ENCODE measurements around the gene PTPRU. TPM values are rescaled to one million over a fixed set of nuclear protein-coding genes. Genes with fewer than 3 reads are reported as not detected.
"Not testable (repeated sequence)": the region's sequence is repeated elsewhere in the genome, so short reads cannot be mapped to it uniquely, and the experiment has no call there.

The PTPRU gene
- total RNA-seq, 1 donor from 2014 or later = 22.1 TPM

DNA sequence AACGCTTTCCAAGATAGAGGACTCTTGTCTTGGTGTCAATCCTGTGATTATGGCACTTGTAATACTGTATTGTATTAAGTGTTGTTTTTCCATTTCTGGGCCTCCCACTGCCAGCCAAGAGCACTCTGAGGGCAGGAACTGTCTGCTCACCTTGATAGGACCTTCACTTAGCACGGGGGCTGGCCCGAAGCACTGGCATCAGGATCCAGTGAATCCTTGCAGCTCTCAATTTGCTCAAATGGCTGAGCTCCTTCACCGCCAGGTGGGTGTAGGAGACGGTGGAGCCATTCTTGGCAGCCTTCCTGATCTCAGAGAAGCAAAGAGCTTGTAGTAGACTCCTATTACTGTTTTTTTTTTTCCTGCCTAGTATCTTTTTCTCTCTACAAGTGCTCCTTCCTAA, 23.3 kb upstream of the PTPRU start:
- intact Hi-C loops (cut with DNase I) = no loop called here
- ATAC-seq (ENCODE audit: poor library complexity) (no peak), DNase-seq (no peak)

DNA sequence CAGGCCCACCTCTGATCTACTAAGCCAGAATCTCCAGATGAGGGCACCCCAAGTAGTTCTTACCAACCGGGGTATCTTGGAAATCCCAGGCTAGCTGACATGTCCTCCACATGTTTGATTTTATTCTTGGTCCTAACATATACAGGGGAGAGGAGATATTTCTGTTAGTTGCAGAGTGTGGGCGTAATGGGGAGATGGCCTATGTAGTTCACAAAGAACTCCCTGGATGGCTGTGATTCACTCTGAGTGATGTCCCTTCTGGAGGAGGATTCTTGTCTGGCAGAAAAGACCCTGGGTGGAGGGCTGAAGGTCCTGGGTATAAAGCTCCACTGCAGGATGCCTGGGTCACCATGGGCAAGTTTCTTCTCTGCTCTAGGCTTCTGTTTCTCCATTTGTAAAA, 18.7 kb upstream of the PTPRU start:
- intact Hi-C loops (cut with DNase I) = no loop called here
- no peak for DNase-seq
- ATAC-seq (ENCODE audit: poor library complexity) = no peak

DNA sequence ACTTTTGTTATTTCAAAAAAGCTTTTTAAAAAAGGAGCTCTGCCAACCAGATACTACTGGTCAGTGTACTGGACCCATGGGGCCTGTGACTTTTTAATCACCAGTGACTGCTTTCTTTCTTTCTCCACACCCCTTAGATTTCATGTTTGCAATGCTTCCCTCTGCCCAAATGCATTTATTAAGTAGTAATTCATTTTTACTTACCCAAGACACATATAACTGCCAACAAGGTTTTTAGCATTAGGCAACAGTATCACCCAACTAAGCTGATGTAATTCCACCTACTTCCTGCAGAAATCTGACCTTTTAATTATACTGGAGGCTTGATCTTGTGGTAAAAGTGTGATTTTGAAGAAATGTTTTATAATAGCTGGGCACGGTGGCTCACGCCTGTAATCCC, 18.1 kb upstream of the PTPRU start:
- ATAC-seq (ENCODE audit: poor library complexity) = no peak
- intact Hi-C loops (cut with DNase I) = no loop called here
- DNase-seq = no peak

DNA sequence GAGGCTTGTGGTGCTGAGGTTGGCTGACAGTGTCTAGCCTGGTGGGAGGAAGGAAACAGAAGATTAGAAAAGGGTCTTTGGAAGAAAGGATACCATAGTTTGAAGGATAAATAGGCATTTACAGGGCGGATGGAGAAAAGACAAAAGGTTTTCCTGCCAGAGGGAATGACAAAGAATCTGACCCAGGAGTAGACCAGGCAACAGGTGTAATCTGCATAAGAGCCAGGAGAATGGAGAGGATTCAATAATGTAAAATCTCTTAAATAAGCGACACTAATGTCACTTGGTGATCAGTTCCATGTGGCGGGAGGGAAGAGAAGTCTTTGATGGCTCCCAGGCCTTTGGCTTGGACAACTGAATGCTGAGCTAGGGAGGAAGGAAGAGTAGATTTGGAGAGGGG, 15.0 kb upstream of the PTPRU start:
- no peak for ATAC-seq (ENCODE audit: poor library complexity)
- intact Hi-C loops (cut with DNase I) = no loop called here

DNA sequence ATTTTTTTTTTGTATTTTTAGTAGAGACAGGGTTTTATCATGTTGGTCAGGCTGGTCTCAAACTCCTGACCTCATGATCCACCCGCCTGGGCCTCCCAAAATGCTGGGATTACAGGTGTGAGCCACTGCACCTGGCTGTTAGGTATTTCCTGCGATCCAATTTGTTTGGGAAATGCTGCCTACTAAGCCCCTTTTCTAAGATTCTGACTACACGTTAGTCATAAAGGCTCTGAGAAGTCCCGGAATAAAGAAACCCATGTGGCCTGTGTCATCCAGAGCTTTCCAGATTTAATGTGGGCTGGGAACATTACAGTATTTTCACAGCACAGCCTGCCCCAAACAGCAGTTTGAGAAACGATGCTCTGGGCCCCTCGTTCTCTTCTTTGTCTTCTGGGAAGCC, 14.1 kb upstream of the PTPRU start:
- DNase-seq; ATAC-seq (ENCODE audit: poor library complexity); intact Hi-C loops (cut with DNase I): not testable (repeated sequence)

More for the DNA sequence above, 15.0 kb upstream of the PTPRU start:
- no peak for DNase-seq

DNA sequence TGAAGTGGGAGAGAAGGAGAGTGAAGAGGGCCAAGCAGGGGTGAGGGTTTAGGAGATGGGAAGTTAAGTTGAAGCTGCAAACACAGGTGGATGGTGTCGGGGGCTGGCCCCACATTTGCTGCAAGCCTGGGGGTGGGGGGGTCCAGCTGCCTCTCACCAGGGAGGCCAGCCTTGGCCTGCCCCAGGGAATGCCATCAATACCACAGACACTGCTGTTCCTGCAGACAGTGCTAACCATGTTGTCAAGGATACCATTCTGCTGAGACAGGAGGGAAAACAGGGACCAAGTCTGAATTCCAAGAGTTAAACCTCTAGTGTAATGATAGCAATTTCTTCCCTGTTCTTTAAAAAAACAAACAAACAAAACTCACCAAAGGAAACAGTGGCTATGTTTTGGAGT, 13.6 kb upstream of the PTPRU start:
- DNase-seq = no peak
- no peak for ATAC-seq (ENCODE audit: poor library complexity)
- intact Hi-C loops (cut with DNase I) = no loop called here

DNA sequence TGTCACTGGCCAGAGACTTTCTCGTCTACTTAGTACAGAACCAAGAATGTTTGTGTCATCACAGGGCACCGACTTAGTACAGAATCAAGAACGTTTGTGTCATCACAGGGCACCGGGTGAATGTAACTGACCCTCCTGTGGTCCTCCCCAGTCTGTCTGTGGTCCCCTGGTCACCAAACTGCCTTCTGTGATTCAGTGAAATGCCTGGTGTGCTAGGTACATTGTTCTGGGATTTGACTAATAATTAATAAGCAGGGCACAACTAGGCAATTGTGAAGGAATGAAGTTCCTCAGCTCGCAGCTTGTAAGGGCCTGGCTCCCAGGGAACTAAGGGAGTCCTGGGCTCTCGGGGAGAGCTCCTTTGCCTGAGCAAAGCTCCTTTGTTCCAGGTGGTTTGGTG, 12.8 kb upstream of the PTPRU start:
- DNase-seq (no peak), ATAC-seq (ENCODE audit: poor library complexity) (no peak)
- intact Hi-C loops (cut with DNase I) = no loop called here

DNA sequence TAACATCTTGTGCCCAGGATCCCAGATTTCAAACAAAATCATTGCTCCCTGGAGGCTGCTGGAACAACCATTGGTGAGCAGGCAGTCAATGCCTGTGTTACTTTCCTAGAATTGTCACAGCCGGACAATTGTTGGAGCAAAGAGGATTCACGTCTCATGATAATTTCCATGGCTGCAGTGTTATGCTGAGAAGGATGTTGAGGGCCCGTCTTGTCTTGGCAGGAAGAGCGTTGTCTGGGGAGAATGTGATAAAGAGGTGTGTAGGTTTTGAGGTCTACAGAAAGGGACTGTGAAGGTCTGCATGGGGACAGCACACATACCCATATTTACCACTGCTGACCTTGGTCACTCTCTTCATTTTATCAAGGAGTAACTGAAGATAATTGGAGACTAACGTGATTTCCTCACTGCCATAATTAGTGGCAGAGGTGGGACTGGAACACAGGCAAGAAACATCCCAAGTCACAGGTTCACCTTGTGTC, 11.9 kb upstream of the PTPRU start:
- ATAC-seq (ENCODE audit: poor library complexity) (no peak), DNase-seq (no peak)
- intact Hi-C loops (cut with DNase I) = no loop called here

DNA sequence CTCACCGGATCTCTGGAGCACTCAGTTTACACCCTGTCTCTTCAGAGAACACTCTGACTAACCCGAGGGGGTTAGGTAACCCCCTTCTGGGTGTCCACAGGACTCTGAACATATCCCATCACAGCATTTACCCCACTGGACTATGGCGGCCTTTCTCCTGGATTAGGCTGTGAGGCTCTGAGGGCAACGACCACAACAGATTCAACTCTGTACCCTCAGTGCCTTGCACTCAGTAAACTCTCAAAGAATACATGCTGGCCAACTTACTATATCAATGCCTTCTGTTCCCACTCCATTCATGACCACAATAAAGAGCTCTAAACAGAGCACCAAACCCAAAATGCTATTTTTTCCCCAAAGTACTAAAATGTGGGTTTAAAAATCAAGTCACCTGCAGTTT, 11.0 kb upstream of the PTPRU start:
- no peak for DNase-seq

DNA sequence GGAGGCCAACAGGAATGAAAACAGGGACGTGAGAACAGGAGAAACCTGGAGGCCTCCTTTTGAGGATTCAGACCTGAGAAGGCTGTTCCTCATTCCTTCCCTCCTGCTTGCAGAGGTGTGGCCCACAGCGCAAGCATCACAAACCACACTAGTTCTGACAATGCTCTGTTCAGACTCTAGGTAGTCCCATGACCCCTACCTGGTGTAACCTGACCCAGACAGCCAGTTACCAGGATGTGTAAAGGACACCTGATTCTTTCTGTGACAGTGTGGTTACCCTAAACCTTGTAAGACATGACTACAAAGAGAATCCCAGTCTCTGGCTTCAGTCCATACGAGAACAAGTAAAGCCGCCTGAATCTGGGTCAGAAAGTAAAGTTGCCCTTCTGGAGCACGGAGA, 8.8 kb upstream of the PTPRU start:
- DNase-seq = no peak

More for the DNA sequence above, 11.0 kb upstream of the PTPRU start:
- no peak for ATAC-seq (ENCODE audit: poor library complexity)
- intact Hi-C loops (cut with DNase I) = no loop called here

DNA sequence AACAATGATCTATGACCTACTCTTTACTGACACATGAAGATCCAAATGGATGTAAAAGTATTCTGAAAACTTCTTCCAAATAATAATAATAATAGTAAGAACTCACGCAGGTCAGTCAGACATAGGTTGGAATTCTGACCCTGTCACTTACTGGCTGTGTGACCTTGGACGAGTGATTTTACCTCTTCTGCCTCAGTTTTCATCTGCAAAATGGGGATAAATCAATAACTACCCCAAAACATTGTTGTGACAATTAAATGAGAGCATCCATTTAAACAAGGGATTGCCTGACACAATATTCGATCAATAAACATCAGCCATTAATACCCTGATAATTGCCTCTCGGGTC, 6.1 kb upstream of the PTPRU start:
- intact Hi-C loops (cut with DNase I) = loop anchor here (10.0 kb wide), 1 partner anchor 625 kb away; no protein-coding TSS in a partner anchor
- DNase-seq = no peak

More for the DNA sequence above, 8.8 kb upstream of the PTPRU start:
- intact Hi-C loops (cut with DNase I) = no loop called here
- no peak for ATAC-seq (ENCODE audit: poor library complexity)

DNA sequence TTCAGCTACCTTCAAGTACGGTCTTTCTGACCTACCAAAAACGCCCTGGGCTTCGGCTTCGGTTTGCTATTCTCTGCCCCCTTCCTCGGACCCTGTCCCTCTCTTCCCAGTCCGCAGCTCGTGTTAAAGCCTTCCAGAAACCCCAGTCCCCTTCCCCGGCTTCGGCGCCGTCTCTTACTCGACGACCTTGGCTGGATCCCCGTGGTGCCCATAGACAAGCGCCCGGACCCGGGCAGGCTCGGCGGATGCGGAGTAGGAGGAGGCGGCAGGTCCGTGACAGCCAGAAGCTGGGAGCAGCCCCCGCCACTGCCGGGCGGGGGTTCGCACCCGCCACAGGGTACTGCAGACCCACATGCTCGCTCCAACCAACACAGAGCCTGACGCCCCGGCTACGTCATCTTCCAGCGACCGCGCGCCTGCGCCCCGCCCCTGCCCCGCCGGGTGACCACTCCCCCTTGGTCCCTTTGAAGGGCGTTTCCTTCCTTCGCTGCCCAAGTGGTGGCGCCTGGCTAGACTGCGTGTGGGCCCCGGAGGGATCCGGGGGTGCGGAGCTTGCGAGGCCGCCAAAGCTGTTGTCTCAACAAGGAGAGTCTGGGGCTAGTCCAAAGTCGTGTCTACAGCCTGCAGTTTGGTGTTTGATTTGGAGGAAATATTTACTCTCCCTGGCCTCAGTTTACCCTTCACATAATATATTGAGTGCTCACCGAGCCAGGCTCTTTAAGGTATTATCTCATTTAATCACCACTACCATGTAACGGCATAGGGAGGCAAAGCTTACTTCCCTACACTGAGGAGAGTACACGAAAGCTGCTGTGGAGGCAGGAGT, 5.6 kb upstream of the PTPRU start, which contains the start of gene MECR:
TSS of gene MECR (minus strand) at position 382 of the 826 bp plus-strand sequence. CDS start at position 354, 28 bp downstream.
- peak; percentile 98 for ATAC-seq (ENCODE audit: poor library complexity)

More for the DNA sequence above, 6.1 kb upstream of the PTPRU start:
- ATAC-seq (ENCODE audit: poor library complexity) = no peak

DNA sequence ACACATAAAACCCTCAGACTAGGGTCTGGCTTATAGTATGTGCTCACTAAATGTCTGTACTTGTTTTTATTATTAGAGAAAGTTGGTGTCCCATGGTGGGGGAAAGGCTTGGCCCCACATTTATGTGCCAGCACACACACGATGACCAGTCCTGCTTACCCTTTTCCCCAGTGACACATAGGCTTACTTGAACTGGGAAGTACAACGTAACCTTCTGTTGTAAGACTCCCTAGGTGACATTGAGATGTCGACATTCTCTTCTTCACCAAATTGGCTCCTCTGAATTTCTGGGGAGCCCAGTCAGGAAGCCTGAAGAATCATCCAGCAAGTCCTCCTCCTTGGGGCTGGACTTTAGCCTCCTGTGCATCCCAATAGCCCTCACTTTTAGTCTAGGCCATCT, 3.9 kb upstream of the PTPRU start:
- intact Hi-C loops (cut with DNase I) = loop anchor here (10.0 kb wide), 1 partner anchor 622 kb away; no protein-coding TSS in a partner anchor
- no peak for ATAC-seq (ENCODE audit: poor library complexity)
- DNase-seq = no peak

More for the DNA sequence above, 5.6 kb upstream of the PTPRU start, which contains the start of gene MECR:
- peak; percentile 96 for DNase-seq
- intact Hi-C loops (cut with DNase I) = loop anchor here (10.0 kb wide), 1 partner anchor 624 kb away; no protein-coding TSS in a partner anchor

DNA sequence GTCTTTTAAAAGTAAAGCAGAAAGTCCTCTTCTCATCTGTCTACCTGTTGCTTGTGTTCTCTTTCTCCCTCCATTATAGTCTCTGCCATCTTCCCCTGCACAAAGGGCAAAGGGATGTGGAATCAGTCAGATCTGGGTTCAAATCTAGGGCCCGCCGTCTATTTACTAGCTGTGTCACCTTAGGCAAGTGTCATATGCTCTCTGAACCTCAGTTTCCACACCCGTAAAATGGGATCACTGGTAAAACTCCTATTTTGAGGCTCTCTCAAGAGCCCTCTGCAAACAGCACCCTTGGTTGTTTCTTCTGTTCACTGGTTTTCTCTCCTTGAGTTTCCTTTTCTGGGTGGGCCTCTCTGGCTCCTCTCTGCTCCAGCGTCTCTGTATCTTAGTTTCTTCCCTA, 2.6 kb upstream of the PTPRU start:
- ATAC-seq (ENCODE audit: poor library complexity) = no peak
- intact Hi-C loops (cut with DNase I) = loop anchor here (10.0 kb wide), 1 partner anchor 621 kb away; no protein-coding TSS in a partner anchor
- DNase-seq = no peak

DNA sequence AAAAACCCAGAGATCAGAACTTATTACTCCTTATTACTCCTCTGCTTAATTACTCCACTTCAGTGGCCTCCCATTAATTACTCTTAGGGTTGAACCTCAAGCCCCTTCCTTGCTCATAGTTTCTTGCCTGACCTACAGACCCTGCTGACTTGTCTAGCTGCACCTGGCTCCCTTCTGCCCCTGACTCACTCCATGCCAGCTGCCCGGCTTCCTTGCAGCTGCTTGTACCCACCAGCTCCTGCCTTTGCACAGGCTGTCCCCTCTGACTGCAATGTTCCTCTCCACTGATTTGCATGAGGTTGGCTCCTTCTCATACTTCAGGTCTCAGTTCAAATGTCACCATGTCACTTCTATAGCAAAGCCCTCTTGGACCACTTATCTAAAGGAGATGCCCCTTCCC, 1.9 kb upstream of the PTPRU start:
- intact Hi-C loops (cut with DNase I) = loop anchor here (10.0 kb wide), 1 partner anchor 620 kb away; no protein-coding TSS in a partner anchor
- ATAC-seq (ENCODE audit: poor library complexity) = no peak
- no peak for DNase-seq

DNA sequence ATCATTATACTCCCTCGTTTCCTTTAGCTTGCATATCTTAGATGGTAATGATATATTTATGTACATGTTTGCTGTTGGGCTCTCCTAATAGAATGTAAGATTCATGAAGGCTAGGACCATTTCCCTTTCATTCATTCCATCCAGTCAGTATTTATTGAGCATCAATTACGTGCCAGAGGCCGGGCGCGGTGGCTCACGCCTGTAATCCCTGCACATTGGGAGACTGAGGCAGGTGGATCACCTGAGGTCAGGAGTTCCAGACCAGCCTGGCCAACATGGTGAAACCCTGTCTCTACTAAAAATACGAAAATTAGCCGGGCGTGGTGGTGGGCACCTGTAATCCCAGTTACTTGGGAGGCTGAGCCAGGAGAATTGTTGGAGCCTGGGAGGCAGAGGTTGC, 1.4 kb upstream of the PTPRU start:
- DNase-seq; ATAC-seq (ENCODE audit: poor library complexity): not testable (repeated sequence)
- intact Hi-C loops (cut with DNase I) = loop anchor here (5.0 to 10.0 kb wide), 3 partner anchors 620 to 1472 kb away; no protein-coding TSS in a partner anchor

DNA sequence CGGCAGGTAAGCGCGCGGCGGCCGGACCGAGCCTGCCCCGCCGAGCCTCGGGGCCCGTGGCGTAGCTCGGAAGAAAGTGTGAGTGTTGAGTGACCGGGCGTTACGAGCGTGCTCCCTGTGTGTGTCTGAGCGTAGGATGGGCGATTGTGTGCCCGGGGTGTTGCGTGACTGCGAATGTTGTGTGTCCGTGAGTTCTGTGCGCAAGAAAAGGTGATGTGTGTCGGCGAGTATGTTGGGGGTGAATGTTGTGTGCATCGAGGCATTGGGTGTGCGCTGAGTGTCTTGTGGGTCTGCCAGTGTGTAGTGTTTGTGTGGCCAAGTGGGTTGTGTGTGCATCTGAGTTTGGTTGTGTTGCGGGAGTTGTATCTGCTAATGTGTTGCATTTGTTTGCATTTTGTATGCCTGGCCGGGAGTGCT, 398 bp downstream of the PTPRU start:
- DNase-seq (no peak), ATAC-seq (ENCODE audit: poor library complexity) (no peak)
- intact Hi-C loops (cut with DNase I) = loop anchor here (5.0 to 10.0 kb wide), 3 partner anchors 618 to 1471 kb away; no protein-coding TSS in a partner anchor

DNA sequence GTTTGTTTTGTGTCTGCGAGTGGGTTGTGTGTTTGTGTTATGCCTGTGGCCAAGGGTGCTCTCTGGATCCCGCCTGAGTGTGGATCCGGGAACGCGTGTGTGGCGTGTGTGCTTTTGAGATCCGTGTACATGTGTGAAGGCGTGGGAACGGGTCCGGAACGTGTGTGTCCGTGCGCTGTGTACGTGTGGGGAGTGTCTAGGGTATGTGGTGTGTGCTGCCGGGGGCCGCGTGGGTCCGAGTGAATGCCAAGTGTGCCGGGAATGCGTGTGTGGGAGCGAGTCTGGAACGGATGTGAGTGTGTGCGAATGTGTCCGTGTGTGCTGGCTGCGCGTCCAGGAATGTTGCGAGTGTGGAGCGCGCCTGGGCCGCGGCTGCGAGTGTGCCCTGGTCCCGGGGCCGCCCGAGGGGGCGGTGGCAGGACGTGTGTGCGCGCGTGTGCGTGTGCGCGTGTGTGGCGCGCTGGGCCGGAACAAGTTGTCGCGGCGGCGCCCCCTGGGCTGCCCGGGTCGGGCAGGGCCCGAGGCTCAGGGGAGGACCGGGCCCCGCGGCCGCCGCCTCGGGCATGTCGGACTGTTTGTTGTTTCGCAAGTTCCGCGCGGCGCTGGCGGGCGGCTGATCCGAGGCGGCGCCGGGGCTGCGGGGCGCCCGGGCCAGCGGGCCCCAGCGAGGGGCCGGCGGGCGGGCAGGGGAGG, 953 bp downstream of the PTPRU start:
- intact Hi-C loops (cut with DNase I) = loop anchor here (5.0 to 10.0 kb wide), 3 partner anchors 618 to 1470 kb away; no protein-coding TSS in a partner anchor
- peak; percentile 65 for DNase-seq
- peak; percentile 62 for ATAC-seq (ENCODE audit: poor library complexity)

Measured in Right ventricle myocardium superior (tissue), 1 donor.